Measurements from ENCODE around the gene BTBD3.

BTBD3 gene

DNA sequence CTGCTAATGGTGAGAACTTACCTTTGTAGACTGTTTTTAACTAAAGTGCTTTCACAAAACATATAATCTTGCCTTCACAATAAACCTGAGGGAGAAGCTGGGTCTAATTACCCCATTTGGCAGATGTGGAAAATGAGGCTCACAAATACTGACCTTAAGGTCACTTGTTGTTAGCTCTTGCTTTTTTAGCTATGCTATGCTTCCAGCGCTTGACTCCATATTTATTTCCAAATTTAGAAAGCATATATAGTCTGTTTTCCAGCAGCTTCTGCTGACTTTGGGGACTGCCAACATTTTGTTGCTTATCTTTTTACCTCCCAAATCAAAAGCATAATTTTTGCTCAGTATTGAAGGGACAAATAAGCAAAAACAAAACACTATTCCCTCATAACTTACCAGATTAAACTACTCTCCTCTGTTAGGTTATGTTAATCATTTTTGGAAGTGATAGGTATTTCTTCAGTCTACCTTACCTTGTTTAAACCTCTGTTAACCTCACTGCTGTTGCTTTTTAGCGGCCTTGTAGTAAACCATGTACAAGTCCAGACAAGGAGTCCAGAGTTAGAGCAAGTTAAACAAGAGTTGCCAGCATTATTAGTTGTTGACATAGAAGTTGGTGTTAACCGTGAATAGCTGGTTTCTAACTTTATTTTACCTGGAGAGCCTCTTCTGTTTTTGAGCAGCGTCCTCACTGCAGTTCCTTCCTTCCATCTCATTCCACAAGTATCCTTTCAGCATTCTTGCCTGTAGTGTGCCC, 4.9 kb upstream of the BTBD3 start:
- DNase-seq (ENCODE audit: low read depth in 2 of 2, low spot score in 1 of 2) = no peak

- no peak for DNase-seq (ENCODE audit: low read depth in 2 of 2, low spot score in 1 of 2)
Observed at GRCh38 chr20:11918391-11918845, 725 bp downstream of the BTBD3 start.

GRCh38 chr20:11918981-11919380, 1.3 kb downstream of the BTBD3 start:
- no peak for DNase-seq (ENCODE audit: low read depth in 2 of 2, low spot score in 1 of 2)

- DNase-seq (ENCODE audit: low read depth in 2 of 2, low spot score in 1 of 2) = no peak
Observed at GRCh38 chr20:11919581-11919980, 1.9 kb downstream of the BTBD3 start.

DNA sequence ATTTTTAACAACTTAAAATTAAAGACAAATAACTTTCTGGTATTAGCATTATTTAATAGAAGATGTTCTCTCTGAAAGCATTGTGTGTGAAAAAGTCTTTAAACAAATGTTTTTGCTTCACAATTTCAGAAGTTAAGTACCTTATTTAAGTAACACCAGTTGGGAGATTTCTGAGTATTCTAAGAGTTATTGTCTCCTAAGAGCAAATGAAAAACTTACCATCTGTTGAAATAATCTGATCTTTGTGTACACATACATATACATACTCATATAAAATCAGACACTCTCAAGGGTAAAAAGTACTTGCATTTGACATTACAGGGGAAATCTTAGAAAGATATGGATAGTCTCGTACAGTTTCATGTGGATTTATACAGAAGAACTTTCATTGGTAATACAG, 2.4 kb downstream of the BTBD3 start:
- DNase-seq (ENCODE audit: low read depth in 2 of 2, low spot score in 1 of 2) = no peak

GRCh38 chr20:11921321-11921720, 3.6 kb downstream of the BTBD3 start:
- no peak for DNase-seq (ENCODE audit: low read depth in 2 of 2, low spot score in 1 of 2)

GRCh38 chr20:11922561-11922960, 4.9 kb downstream of the BTBD3 start:
- DNase-seq (ENCODE audit: low read depth in 2 of 2, low spot score in 1 of 2) = no peak

GRCh38 chr20:11924923-11925322, 7.2 kb downstream of the BTBD3 start:
- no peak for DNase-seq (ENCODE audit: low read depth in 2 of 2, low spot score in 1 of 2)

DNA sequence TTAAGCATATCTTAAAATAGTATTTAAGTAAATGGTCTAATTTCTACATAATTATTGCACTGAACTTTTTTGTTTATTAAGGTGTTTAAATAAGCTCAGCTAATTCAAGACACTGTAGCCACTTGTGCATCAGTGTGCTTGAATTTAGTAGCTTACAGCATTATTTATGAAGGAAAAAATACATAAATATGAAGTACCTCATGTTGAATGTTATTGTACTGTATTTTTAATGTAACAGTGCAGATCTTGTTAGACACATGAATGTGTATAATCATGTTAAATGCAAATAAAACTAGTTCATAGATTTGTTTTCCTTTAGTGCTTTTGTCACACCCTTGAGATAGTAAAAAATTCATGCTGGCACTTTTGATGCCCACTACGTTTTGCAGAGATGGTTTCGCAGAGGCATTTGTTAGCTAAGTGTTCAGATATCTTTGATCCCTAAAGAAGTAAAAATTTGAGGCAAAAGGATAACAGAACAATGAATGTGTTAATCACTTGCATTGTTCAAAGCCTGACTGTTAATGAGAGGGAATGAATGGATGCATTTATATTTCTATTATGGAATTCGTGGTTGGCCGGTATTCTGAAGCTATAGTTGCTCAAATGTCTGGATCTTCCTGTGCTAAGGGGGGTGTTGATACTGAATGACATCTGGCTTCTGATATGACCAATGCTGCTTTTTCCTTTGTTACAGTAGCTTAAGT, 8.8 kb downstream of the BTBD3 start:
- no peak for DNase-seq (ENCODE audit: low read depth in 2 of 2, low spot score in 1 of 2)

DNA sequence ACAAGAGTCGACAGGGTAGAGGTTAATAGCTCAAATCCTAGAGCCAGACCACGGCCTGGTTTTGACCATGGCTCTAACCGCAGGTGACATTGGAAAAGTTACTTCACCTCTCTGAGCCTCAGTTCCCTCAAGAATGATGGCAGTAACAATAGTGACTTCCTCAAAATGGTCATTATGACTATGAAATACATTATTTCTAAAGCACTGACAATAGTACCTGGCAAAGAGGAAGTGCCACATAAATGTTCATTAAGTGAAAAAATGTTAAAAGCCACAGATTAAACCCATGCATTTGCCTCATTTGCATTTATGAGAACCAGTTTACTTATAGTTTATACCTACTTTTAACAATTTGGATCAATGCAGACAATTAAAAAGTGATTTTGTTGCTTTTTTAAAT, 12.3 kb downstream of the BTBD3 start:
- DNase-seq (ENCODE audit: low read depth in 2 of 2, low spot score in 1 of 2) = no peak

- DNase-seq (ENCODE audit: low read depth in 2 of 2, low spot score in 1 of 2) = no peak
Observed at GRCh38 chr20:11935212-11936154, 17.8 kb downstream of the BTBD3 start.

DNA sequence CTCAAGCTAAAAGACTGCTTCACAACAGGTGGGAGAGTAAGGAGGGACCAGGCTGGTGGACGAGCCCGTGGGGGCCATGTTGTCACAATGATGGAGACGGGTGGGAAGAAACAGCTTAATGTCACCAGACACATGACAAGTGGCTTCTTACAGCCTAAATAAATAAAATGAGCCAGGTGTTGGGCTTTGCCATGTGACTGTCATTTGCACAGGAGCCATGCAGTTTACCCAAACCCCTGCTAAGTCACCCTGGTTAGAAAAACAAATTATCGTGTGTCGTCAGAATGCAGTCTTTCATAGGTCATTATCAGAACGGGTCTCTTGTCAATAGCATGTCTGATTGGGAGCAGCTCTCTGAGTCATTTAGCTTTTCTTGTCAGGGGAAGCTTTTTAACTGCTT, 18.5 kb downstream of the BTBD3 start:
- no peak for DNase-seq (ENCODE audit: low read depth in 2 of 2, low spot score in 1 of 2)

DNA sequence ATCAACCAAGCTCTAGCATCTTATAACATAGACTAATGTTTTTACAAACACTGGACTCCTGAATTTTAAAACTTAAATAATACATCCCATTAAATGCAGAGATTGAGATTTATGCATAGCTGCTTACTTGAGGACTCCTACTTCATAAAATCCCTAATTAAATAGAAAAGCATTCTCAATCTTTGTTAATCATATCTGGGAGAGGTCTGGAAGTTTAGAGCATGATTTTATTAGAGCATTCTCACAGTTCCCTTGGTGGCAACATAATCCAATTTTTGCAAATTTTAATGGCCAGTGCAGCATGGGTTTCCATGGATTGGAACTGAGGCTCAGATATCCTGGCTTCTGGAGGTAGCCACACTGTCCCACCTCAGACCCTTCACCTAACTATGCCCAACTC, 19.5 kb downstream of the BTBD3 start:
- DNase-seq (ENCODE audit: low read depth in 2 of 2, low spot score in 1 of 2) = no peak

- no peak for DNase-seq (ENCODE audit: low read depth in 2 of 2, low spot score in 1 of 2)
Observed at GRCh38 chr20:11941593-11942246, 24.0 kb downstream of the BTBD3 start.

GRCh38 chr20:11943778-11944177, 26.1 kb downstream of the BTBD3 start:
- no peak for DNase-seq (ENCODE audit: low read depth in 2 of 2, low spot score in 1 of 2)

DNA sequence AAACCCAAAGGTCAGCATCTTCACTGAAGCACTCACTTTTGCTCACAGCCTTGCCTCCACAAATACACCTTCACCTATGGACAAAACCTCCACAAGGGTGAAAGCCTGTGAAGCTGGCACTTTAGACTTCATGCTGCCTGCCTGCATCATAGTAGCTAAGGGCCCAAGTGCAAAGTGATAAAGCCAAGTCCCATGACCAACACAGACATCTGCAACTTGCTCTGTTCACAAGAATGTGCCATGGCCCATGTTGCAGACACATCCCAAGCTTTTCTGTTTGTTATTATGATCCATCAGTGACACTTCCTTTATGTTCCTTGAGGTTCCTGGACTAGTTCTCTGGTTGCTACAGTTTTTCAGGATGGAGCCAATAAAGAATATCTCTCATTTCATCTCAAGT, 31.1 kb downstream of the BTBD3 start:
- DNase-seq (ENCODE audit: low read depth in 2 of 2, low spot score in 1 of 2) = no peak

GRCh38 chr20:11949711-11950110, 32.0 kb downstream of the BTBD3 start:
- DNase-seq (ENCODE audit: low read depth in 2 of 2, low spot score in 1 of 2) = no peak

DNA sequence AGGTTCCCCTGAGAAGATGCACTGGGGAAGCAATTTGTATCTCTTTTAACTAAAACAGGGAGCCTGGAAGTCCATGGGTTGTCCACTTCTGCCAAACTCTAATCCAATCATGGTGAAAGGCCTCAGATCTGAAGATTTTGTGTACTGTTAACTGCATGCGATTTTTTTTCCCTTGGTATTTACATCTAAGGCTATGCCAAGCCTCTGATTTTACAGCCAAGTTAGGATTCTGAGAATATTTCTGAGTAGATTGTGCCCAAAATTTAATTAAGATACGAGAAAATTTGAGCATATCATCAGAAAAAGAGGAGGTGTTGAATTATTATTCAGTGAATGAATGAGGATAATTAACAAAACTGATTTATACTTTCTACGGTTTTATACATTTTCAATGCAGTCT, 34.0 kb downstream of the BTBD3 start:
- DNase-seq (ENCODE audit: low read depth in 2 of 2, low spot score in 1 of 2) = no peak

GRCh38 chr20:11952639-11953038, 34.9 kb downstream of the BTBD3 start:
- DNase-seq (ENCODE audit: low read depth in 2 of 2, low spot score in 1 of 2) = no peak

GRCh38 chr20:11957911-11958310, 40.2 kb downstream of the BTBD3 start:
- no peak for DNase-seq (ENCODE audit: low read depth in 2 of 2, low spot score in 1 of 2)

DNA sequence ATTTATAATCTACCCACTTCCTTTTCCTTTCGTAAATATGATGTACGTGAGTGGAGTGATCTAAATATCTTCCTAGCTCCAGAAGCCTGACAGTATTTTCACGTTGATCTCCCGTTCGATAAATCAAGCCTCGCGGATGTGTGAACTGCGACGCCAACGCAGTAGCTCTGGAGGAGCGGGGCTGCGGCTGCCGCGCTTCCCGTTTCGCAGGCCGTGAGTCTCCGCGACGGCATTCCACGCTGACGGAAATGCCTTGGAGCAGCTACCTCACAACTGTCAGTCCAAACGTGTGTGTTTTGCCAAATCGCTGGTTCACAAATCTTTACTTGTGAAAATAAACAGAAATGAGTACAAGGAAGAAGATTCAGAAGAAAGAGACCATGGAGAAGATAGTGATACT, 41.2 kb downstream of the BTBD3 start:
- no peak for DNase-seq (ENCODE audit: low read depth in 2 of 2, low spot score in 1 of 2)
